Epithelial cell of proximal tubule (primary cell): ENCODE measurements around the gene SRGAP3. TPM values are rescaled to one million over a fixed set of nuclear protein-coding genes. Genes with fewer than 3 reads are reported as not detected.

Experiments
- DNase-seq: peaks from one replicate; pipeline ENCODE4 v3.0.0-alpha.2; 2011; ENCODE audit warnings: low read depth
- H3K4me3 ChIP-seq: 2 replicates; pipeline ENCODE4 v1.5.1; 2011; ENCODE audit warnings: low read depth, mild to moderate bottlenecking, low read length
- total RNA-seq: library from RNA; depleted of rRNA; stranded (reverse); fragments of >200 nt; gene quantifications from 2 replicates; pipeline ENCODE4 v1.2.3, GENCODE V29; 2015
- TF ChIP-seq, protein P1 (sequence below): conservative IDR thresholded peaks from 2 replicates; pipeline ENCODE4 v1.5.1; 2012; ENCODE audit warnings: low read depth, mild to moderate bottlenecking, low read length

SRGAP3 gene
- total RNA-seq, 1 donor from 2014 or later = 3.4 TPM

DNA sequence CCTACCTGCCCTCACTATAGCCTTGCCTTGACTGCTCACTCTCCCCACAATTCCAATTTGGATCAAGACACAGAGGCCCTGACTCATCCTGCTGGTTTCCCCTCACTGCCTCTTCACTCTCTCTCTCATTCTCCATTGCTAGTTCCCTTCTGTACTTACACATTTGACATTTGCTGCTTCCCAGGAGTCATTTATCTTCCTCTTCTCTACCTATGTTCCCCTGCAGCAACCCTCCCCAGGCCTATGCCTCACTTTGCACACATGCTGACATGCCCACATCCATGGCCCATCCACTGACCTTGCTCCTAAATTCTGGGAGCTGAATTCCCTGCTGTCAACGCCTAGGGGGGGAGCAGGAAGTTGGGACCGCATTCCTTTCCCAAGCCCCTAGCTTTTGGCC lies 82.2 kb downstream of the SRGAP3 start:
- no peak overlapping the region for H3K4me3 ChIP-seq
- TF ChIP-seq, protein P1, sequence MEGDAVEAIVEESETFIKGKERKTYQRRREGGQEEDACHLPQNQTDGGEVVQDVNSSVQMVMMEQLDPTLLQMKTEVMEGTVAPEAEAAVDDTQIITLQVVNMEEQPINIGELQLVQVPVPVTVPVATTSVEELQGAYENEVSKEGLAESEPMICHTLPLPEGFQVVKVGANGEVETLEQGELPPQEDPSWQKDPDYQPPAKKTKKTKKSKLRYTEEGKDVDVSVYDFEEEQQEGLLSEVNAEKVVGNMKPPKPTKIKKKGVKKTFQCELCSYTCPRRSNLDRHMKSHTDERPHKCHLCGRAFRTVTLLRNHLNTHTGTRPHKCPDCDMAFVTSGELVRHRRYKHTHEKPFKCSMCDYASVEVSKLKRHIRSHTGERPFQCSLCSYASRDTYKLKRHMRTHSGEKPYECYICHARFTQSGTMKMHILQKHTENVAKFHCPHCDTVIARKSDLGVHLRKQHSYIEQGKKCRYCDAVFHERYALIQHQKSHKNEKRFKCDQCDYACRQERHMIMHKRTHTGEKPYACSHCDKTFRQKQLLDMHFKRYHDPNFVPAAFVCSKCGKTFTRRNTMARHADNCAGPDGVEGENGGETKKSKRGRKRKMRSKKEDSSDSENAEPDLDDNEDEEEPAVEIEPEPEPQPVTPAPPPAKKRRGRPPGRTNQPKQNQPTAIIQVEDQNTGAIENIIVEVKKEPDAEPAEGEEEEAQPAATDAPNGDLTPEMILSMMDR = no peak
- no peak for DNase-seq

DNA sequence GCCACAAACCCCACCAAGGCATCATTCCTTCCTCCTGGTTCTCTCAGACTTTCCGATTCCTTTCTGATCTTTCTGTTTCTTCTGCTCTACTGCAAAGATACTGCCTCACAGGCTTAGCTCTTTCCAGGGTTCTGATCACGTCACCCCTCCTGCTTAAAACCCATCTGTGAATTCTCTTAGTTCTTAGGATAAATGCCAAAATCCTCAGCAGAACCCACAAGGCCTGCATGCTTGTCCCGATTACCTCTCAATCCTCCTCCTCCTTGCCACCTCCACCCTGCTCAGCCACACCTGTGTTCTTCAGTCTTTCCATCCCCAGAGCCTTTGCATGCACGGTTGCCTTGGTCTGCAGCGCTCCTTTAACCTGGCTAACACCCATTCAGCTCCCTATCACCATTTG lies 84.0 kb downstream of the SRGAP3 start:
- H3K4me3 ChIP-seq = no peak overlapping the region
- TF ChIP-seq, protein P1 = no peak
- no peak for DNase-seq

DNA sequence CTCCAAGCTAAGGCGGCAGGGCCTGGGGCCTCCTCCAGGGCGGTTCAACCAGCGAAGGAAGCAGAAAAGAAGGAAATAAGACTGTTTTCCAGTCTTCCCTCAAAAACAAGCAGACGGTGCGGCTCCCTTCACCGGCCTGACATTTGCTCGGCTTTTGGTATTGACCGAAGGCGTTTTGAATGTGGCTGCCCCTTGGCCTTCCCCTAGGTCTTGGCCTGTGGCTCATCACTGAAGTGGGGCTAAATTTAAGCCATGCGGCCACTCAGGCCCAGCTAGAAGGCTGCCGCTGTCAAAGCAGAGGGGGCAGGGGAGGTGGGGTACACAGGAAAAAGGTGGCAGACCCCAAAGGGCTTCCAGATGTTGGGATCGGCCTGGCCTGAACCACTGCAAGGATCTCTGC lies 86.2 kb downstream of the SRGAP3 start:
- DNase-seq = no peak

DNA sequence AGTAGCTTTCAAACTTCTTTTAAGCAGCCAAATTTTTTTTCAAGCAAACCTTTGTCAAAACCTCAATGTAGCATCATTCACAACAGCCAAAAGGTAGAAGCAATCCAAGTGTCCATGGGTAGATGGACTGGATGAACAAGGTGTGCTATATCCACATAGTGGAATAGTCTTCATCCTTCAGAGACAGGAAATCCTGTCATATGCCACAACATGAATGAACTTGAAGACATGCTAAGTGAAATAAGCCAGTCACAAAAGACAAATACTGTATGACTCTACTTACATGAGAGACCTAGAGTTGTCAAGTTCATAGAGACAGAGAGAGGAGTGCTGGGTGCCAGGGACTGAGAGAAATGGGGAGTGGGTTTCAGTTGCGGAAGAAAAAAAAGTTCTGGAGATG lies 87.6 kb downstream of the SRGAP3 start:
- no peak for DNase-seq

More for the DNA sequence above, 86.2 kb downstream of the SRGAP3 start:
- TF ChIP-seq, protein P1 = no peak
- no peak overlapping the region for H3K4me3 ChIP-seq

DNA sequence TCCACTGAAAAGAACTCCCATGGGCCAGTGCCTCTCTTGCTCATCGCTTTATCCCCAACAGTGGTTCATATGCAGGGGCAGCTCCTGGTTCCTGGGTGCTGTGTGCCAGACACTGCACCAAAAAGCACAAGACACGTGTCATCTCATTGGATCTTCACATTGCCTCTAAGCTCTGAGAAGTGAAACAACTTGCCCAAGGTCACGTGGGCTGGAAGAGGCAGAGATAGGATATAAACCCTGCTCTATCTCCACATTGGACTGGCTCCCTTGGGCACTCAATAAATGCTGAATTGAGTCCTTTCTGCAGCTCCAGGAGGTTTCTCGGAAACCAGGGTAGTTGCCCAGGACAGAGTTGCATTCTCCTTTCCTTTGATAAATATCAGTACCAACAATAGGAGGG lies 88.1 kb downstream of the SRGAP3 start:
- TF ChIP-seq, protein P1 = no peak
- no peak overlapping the region for H3K4me3 ChIP-seq
- DNase-seq = no peak

More for the DNA sequence above, 87.6 kb downstream of the SRGAP3 start:
- H3K4me3 ChIP-seq = no peak overlapping the region
- TF ChIP-seq, protein P1 = no peak

DNA sequence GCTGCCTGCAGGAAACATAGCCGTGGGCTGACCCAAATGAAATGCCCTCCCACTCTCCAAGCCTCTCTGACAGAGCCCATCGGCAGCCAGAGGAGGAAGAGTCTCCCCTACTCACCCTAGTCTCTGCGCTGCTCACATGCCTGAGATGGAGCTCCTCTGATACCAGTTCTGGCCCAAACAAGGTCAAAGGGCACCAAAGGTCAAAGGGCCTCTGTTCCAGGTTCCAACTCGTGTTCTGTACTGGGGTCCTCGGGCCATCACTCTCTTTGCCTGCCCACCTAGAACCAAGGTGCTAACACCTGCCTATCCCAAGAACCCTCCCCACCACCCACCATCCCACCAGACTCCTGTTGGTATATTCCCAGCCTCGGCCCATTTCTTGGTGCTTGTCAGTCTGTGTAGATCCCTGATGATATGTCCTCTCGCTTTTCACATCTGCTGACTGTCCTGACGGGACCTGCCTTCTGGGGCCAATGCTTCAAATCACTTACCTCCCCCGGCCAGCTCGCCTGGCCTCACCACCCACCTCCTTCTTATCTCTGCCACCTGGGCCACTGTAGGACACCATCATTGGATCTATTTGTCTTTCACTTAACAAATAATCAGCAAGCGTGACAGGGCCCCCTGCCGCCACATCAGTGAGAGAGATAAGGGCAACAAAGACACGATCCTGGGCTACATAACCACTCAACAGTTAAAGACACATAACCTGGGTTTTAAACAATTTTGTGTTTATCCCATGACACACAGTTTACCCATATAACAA lies 90.4 kb downstream of the SRGAP3 start:
- H3K4me3 ChIP-seq = no peak overlapping the region
- DNase-seq = no peak
- TF ChIP-seq, protein P1 = no peak

DNA sequence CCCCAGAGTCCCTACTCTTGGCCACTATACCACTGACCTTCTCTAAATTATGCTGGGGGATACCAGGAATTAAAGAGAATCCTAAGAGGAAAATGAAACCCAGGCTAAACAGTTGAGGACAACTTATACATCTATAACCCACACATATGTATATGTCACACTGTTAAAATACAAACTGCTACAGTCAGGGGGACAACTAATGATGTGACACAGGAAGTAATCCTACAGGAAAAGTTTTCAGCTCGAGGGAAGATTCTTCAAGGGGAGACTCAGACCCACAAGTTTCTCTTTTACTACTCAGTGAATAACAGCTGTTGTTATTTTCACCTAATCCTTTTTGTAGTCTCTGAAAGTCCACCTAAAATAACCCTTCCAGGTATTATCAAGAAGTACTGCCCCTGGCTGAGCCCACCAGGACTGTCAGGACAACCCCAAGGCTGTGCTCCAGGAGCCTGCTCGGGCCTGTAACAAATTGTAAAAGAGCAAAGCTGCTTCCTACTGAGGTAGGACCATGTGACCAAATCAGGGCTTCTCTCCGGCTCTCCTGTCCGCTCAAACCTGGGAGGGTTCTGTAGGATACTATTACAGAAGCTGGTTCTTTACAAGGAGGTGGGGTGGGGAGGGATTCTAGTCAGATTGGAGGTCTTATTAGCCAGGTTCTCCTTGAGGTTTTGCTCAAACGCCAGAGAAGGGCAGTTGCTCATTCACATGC lies 91.6 kb downstream of the SRGAP3 start:
- TF ChIP-seq, protein P1 = no peak
- H3K4me3 ChIP-seq = no peak overlapping the region

More for the DNA sequence above, 91.6 kb downstream of the SRGAP3 start:
- DNase-seq = no peak
